Measurements from ENCODE around the gene TFAP2E. TPM values are rescaled to one million over a fixed set of nuclear protein-coding genes. Genes with fewer than 3 reads are reported as not detected.

The TFAP2E gene
- polyA plus RNA-seq (ENCODE audit: insufficient read length in 3 of 3), result 1 to 10 TPM in 2 of 3 donors, under 1 TPM in 1; 0.78 to 1.6 (median 1.0) TPM
- long read RNA-seq, donor 1, result 0 reads
- long read RNA-seq, donor 2, partial matches to known transcripts, result 89 of 89 reads
- long read RNA-seq, donor 2, other reads (novel, unspliced or antisense), result 0 of 89 reads
- long read RNA-seq, donor 3, result 0 reads
- long read RNA-seq, donor 4, result 0 reads
- long read RNA-seq, donor 5, result 0 reads
- long read RNA-seq, donor 6, partial matches to known transcripts, result 159 of 159 reads
- long read RNA-seq, donor 6, other reads (novel, unspliced or antisense), result 0 of 159 reads
- long read RNA-seq, donor 7, result 0 reads
- long read RNA-seq, donor 8, partial matches to known transcripts, result 0 of 2 reads
- long read RNA-seq, donor 8, other reads (novel, unspliced or antisense), result 0 of 2 reads
- long read RNA-seq, donor 9, partial matches to known transcripts, result 0 of 1 reads
- long read RNA-seq, donor 9, other reads (novel, unspliced or antisense), result 0 of 1 reads
- long read RNA-seq, donor 10, result 0 reads
- long read RNA-seq, donor 11, partial matches to known transcripts, result 127 of 127 reads
- long read RNA-seq, donor 11, other reads (novel, unspliced or antisense), result 0 of 127 reads
- long read RNA-seq, donor 12, result 0 reads
- long read RNA-seq, donor 13, partial matches to known transcripts, result 31 of 36 reads
- long read RNA-seq, donor 13, other reads (novel, unspliced or antisense), result 5 of 36 reads
- long read RNA-seq, donor 14, result 0 reads
- long read RNA-seq, donor 15, result 0 reads
- long read RNA-seq, donor 16, partial matches to known transcripts, result 384 of 391 reads
- long read RNA-seq, donor 16, other reads (novel, unspliced or antisense), result 7 of 391 reads

DNA sequence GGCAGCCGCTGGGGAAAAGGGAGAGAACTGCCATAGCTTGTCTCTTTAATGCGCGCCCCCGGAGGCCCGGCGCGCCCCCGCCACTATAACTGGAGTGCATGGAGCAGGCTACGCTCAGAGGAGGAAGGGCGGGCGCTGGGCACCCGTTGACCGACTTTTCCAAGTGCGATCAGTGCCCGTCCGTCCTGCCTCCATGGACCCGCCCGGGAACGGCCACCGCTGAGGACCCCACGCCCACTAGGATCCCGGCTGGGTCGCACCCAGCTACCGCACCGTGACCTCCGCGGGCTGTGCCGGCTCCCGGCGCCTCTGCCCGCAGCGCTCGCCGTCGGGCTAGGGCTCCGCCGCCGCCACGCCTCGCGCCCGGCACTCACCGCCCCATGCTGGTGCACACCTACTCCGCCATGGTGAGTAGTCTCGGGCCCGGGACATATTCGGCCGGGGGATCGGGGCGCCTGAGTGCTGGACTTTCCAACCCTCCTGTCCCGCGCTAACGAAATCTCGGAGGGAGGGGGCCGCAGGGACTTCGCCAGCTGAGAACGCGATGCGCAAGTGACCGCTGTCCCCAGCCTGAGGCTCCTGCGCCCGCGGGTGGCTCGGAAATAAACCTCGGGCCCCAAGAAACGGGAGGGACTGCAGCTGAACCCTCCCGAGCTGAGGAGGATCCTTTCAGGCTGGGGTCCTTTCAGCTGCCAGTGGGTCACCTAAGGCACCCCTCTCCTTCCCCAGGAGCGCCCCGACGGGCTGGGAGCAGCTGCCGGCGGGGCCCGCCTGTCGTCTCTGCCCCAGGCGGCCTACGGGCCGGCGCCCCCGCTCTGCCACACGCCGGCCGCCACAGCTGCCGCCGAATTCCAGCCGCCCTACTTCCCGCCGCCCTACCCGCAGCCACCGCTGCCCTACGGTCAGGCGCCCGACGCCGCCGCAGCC is at the start of gene TFAP2E:
TFAP2E (plus strand) TSS at position 117 of the 927 bp plus-strand sequence; CDS start at position 381, 264 bp downstream.
- DNase-seq (ENCODE audit: extremely low read depth in 1 of 11, low read depth in 9 of 11, low spot score in 4 of 11), result no peak

- DNase-seq (ENCODE audit: extremely low read depth in 1 of 11, low read depth in 9 of 11, low spot score in 4 of 11), result peak in 3 of 11 donors; percentile 19 to 30 (median 25)
Measured at GRCh38 chr1:35524106-35524505, 49.0 kb upstream of the TFAP2E start.

GRCh38 chr1:35530168-35530567 is 42.9 kb upstream of the TFAP2E start:
- DNase-seq (ENCODE audit: extremely low read depth in 1 of 11, low read depth in 9 of 11, low spot score in 4 of 11), result no peak

GRCh38 chr1:35530946-35531345 is 42.2 kb upstream of the TFAP2E start:
- DNase-seq (ENCODE audit: extremely low read depth in 1 of 11, low read depth in 9 of 11, low spot score in 4 of 11), result no peak

- DNase-seq (ENCODE audit: extremely low read depth in 1 of 11, low read depth in 9 of 11, low spot score in 4 of 11), result no peak
Measured at GRCh38 chr1:35531368-35531767, 41.7 kb upstream of the TFAP2E start.

DNA sequence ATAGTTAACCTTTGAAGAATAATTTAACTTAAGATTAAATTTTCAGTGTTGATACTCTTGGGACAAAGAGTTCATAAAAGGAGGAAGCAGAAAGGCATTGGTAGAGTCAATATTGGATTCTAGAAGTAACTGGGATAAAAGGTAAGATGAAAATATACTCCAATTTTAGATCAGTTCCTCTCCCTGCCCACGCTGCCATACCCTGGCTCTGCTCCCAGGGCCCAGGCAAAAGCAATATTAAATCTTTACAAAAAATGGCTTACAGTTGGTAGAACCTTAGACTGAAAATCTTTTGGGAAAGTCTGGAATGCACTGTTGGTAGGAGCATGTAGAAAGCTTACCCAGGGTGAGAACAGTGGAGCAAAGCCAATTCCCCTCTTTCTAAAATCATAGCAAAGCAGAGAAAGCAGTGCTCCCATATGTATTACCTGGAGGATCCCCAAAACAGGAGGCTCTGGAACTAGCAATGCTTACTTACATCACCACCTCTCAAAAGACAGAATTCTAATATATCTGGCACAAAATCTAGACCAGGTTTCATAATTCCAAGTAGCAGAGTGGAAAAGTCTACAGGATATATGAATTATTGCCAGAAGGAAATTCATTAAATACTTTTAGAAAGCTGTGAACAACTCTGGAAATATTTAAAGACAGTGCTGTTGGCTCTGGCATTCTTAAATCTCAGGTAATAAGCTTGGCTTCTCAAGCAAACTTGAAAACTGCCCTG is 40.5 kb upstream of the TFAP2E start:
- DNase-seq (ENCODE audit: extremely low read depth in 1 of 11, low read depth in 9 of 11, low spot score in 4 of 11), result no peak

GRCh38 chr1:35533586-35533985 is 39.5 kb upstream of the TFAP2E start:
- no peak for DNase-seq (ENCODE audit: extremely low read depth in 1 of 11, low read depth in 9 of 11, low spot score in 4 of 11)

DNA sequence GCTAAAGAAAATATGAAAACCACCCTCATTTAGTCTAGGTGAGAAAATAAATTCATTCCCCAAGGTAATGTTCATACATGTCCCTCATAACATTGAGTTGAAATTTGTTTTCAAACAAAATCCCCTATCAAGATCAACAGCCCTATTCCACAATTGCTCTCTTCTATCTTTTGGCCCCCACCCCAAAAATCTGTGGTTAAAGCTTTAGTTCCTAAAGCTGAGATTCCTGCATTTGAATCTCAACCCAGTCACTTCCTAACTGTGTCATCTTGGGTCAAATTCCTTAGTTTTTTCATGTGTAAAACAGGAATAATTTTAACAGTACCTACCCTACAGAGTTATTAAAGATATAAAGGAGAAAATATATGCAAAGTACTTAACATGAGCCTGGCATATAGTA is 37.9 kb upstream of the TFAP2E start:
- no peak for DNase-seq (ENCODE audit: extremely low read depth in 1 of 11, low read depth in 9 of 11, low spot score in 4 of 11)

DNA sequence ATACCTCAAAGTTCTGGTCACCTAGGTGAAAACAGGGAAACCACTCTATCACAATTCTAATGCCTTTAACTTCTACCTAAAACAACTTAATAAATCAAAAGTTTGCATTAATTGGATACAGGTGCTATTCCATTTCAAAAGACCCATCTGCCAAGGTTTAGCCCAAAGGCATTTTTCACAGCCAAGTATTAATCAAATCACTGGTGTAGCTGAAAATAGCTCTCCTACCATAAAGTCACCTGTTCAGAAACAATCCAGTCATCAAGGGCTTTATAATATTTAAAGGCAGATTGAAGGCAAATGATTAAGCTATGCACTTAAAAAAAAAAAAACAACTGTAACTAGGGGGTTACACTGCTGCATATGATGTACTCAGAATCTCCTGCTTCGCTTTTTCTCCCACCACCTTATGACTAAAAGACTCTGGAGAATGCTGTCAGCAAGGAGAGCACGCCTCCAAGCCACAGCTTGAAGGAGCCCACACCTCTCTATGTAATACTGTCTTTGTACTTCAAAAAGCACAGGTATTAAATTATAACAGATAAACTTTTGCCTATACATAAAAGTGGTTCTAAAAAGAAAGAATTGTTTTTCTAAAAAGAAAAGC is 36.5 kb upstream of the TFAP2E start:
- no peak for DNase-seq (ENCODE audit: extremely low read depth in 1 of 11, low read depth in 9 of 11, low spot score in 4 of 11)

DNA sequence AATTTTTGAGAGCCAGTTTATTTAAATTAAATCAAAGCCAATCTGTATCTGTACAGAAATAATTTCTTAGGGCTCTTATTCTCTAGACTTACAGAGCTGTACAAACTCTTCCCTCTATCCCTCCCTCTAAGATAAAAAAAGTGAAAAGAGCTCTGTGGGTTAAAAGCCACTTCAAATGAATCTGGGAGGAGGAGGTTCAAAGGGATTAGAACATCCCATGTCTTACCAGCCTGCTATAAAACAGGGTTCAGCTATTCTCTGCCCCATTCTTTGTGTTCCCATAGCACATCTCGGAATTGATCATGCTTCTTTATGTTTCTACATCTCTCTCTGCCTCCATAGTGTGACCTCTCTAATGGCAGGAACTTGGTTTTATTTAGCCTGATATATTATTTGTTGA is 35.3 kb upstream of the TFAP2E start:
- no peak for DNase-seq (ENCODE audit: extremely low read depth in 1 of 11, low read depth in 9 of 11, low spot score in 4 of 11)

- DNase-seq (ENCODE audit: extremely low read depth in 1 of 11, low read depth in 9 of 11, low spot score in 4 of 11), result no peak
Measured at GRCh38 chr1:35539073-35539823, 33.9 kb upstream of the TFAP2E start.

- DNase-seq (ENCODE audit: extremely low read depth in 1 of 11, low read depth in 9 of 11, low spot score in 4 of 11), result no peak
Measured at GRCh38 chr1:35539824-35540261, 33.3 kb upstream of the TFAP2E start.

GRCh38 chr1:35544976-35545375 is 28.1 kb upstream of the TFAP2E start:
- peak in 1 of 11 donors; percentile 29 for DNase-seq (ENCODE audit: extremely low read depth in 1 of 11, low read depth in 9 of 11, low spot score in 4 of 11)

GRCh38 chr1:35546614-35547013 is 26.5 kb upstream of the TFAP2E start:
- DNase-seq (ENCODE audit: extremely low read depth in 1 of 11, low read depth in 9 of 11, low spot score in 4 of 11), result no peak

DNA sequence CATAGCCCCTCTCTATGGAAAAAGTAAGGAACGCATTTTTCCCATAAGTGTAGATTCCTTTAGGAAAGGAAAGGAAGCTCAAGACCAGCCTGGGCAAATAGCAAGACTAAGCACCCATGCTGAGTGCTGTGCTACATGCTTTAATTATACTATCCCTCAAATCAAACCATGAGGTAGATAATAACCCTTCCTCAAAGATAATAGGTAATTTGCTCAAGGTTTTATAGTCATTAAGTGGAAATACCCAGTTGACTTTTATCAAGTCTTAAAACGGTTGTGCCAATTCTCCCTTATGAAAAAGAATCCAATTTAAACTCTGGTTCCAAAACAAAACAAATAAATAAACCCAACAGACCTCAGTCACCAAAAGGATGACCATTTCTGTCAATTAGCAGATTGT is 19.3 kb upstream of the TFAP2E start:
- DNase-seq (ENCODE audit: extremely low read depth in 1 of 11, low read depth in 9 of 11, low spot score in 4 of 11), result no peak

DNA sequence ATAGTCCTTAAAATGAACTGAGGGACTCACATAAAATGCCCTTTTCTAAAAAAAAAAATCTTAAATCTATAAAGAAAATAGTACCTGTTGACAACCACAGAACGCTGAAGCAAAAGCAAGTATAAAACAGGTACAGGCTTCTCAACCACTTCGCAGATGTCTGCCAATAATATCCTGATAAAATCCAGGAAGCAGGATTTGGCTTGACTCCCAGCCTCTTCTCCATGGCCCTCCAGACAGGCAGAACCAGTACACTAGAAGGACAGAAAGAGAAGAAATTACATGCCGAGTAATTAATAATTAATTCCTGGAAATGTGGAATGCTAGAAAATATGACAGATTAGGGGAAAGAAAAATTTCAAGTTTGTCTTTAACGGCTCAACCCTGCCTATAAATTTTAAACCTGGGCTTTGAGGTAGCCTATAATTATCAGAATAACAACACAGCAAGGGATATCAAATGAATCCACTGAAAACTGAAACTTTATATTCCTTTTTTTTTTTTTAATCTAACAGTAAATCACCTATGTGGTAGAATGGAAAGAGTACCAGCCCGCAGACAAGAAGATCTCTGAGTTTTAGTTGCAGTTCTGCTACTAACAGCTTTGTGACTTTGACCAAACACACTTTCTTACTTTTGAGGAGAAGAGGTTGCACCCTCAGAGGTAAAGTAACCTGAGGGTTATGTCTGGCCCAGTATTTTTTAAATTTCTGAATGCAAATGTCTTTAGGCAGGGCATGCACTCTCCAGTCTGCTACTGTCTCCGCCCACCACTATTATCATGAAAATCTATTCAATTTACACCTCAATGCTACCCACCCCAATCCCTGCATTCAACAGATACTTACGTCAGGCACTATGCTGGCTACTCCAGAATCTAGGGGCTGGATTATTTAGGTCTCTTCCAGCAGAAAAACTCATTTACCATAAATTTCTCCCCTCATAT is 18.6 kb upstream of the TFAP2E start:
- no peak for DNase-seq (ENCODE audit: extremely low read depth in 1 of 11, low read depth in 9 of 11, low spot score in 4 of 11)
